ENCODE measurements around the gene ZC3H12A.

DNA sequence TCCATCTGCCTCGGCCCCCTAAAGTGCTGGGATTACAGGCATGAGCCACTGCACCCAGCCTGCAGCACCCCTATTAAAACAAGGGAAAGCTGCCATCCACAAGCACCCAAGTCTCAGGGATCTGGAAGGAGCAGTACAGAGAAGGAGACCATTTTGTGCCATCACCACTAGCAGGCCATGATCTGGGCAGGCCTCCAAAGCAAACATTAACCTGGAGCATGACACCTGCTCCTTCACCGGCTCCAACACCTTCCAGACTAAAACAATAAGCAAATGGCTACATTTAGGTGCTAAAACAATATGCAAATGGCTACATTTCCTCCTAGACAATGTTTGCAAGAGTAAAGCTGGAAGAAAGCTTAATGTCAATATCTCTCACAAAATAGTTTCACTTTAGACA is 23.5 kb downstream of the ZC3H12A start:
- no peak for TF ChIP-seq CEBPB (IDR thresholded peaks at IDR 0.05)
- no peak for TF ChIP-seq TAF1 (IDR thresholded peaks at IDR 0.05; ENCODE audit: low read depth)
- no peak for TF ChIP-seq EP300 (IDR thresholded peaks at IDR 0.05; ENCODE audit: borderline replicate concordance)
- TF ChIP-seq TEAD4 (IDR thresholded peaks at IDR 0.05) = no peak
- TF ChIP-seq, protein P1, sequence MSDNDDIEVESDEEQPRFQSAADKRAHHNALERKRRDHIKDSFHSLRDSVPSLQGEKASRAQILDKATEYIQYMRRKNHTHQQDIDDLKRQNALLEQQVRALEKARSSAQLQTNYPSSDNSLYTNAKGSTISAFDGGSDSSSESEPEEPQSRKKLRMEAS (IDR thresholded peaks at IDR 0.05) = no peak
- no peak for TF ChIP-seq YY1 (IDR thresholded peaks at IDR 0.05; ENCODE audit: low read depth)

Data from Ishikawa (cell line).